ENCODE results near the gene MYADM.

- TF ChIP-seq, protein P1, sequence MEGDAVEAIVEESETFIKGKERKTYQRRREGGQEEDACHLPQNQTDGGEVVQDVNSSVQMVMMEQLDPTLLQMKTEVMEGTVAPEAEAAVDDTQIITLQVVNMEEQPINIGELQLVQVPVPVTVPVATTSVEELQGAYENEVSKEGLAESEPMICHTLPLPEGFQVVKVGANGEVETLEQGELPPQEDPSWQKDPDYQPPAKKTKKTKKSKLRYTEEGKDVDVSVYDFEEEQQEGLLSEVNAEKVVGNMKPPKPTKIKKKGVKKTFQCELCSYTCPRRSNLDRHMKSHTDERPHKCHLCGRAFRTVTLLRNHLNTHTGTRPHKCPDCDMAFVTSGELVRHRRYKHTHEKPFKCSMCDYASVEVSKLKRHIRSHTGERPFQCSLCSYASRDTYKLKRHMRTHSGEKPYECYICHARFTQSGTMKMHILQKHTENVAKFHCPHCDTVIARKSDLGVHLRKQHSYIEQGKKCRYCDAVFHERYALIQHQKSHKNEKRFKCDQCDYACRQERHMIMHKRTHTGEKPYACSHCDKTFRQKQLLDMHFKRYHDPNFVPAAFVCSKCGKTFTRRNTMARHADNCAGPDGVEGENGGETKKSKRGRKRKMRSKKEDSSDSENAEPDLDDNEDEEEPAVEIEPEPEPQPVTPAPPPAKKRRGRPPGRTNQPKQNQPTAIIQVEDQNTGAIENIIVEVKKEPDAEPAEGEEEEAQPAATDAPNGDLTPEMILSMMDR (IDR thresholded peaks at IDR 0.05) = no peak
- TF ChIP-seq POLR2A (IDR thresholded peaks at IDR 0.05) (no peak), POLR2AphosphoS5 (IDR thresholded peaks at IDR 0.05) (no peak)
Measured at GRCh38 chr19:53885036-53885435, 17.4 kb downstream of the MYADM start.

All from breast epithelium (tissue), 3 donors.